ENCODE results near the gene FCN1.
"Not testable (repeated sequence)": the region's sequence is repeated elsewhere in the genome, so short reads cannot be mapped to it uniquely, and the experiment has no call there.

FCN1 gene

DNA sequence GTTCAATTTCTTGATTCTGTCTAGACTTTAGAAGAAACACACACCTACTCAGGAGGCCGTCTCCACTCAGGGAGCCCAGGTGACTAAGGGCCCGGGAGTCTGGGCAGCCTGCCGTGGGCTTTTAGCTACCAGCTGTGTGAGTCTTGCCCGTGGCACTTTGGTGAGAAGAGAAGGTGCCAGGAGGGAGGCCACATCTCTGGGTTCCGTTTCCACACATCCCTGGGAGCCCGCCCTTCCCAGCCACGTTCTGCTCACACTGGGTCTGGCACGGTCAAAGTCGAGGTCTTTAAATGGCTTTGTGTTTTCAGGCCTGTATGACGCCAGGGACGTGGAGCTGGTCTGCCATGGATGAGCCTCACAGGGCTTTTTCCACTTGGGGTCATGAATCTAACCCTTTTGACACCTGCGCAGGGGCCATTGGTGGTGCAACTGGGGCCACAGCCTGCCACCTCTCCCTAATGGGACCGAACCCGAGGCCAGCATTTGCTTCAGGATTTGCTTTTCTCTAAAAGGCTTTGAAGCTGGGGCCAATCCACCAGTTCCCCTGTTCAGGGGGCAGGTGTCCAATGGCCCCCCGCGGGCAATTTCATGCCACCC, 54.3 kb downstream of the FCN1 start:
- H3K4me3 ChIP-seq (replicated peaks; ENCODE audit: low read depth, low read length), result no peak overlapping the region
- no peak for DNase-seq (ENCODE audit: extremely low read depth, low read depth)
- no peak for TF ChIP-seq CTCF (IDR thresholded peaks at IDR 0.05; ENCODE audit: low read depth, low read length, missing control alignments)

- H3K4me3 ChIP-seq (replicated peaks; ENCODE audit: low read depth, low read length), result no peak overlapping the region
- DNase-seq (ENCODE audit: extremely low read depth, low read depth), result no peak
- TF ChIP-seq CTCF (IDR thresholded peaks at IDR 0.05; ENCODE audit: low read depth, low read length, missing control alignments), result no peak
Measured at GRCh38 chr9:134861595-134862334, 55.9 kb downstream of the FCN1 start.

DNA sequence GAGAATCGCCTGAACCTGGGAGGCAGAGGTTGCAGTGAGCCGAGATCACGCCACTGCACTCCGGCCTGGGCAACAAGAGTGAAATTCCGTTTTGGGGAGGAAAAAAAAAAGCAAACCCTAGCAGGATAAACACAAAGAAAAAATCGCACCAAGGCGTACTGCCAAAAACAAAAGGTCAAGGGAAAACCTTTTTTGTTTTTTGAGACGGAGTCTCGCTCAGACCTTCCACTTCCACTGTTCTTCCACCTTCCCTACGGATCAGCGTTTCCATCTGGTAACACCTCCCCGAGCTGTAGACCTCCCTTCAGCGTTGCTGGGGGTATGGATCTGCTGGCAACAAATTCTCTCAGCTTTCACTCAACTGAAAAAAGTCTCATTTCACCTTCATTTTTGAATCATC, 57.2 kb downstream of the FCN1 start:
- DNase-seq (ENCODE audit: extremely low read depth, low read depth), result no peak
- H3K4me3 ChIP-seq (replicated peaks; ENCODE audit: low read depth, low read length), result no peak overlapping the region
- TF ChIP-seq CTCF (IDR thresholded peaks at IDR 0.05; ENCODE audit: low read depth, low read length, missing control alignments), result no peak

DNA sequence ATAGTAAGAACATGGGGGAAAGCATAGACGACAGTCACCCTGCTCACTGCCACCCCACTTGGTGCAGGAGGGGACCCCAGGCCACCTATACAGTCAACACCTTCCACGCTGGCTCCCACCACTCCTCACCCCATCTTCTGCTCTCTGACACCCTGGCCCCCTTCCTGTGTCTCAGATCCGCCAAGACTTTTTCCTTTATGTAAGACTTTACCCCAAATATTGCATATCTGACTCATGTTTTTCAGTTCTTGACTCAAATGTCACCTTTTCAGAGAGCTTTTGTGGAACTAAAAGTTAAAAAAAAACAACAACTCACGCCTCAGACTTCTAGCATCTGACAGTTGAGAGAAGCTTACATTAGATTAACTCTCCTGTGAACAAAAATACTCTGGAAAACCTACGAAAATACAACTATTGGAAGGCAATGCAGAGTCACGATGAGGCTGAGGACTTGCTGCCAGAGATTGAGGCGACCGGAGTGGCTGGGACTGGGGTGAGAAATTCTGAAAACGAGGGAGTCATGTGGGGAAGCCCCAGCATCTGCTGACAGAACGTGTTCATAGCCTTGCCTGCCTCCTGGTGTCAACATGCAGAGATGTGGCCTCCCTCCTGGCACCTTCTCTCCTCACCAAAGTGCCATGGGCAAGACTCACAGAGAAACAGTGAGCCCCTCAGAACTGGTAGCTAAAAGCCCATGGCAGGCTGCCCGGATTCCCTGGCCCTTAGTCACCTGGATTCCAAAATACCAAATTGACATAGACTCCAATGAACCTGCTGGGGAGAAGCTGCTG, 59.5 kb downstream of the FCN1 start:
- H3K4me3 ChIP-seq (replicated peaks; ENCODE audit: low read depth, low read length), result no peak overlapping the region
- peak; percentile 2 for TF ChIP-seq CTCF (IDR thresholded peaks at IDR 0.05; ENCODE audit: low read depth, low read length, missing control alignments)
- peak; percentile 11 for DNase-seq (ENCODE audit: extremely low read depth, low read depth)

DNA sequence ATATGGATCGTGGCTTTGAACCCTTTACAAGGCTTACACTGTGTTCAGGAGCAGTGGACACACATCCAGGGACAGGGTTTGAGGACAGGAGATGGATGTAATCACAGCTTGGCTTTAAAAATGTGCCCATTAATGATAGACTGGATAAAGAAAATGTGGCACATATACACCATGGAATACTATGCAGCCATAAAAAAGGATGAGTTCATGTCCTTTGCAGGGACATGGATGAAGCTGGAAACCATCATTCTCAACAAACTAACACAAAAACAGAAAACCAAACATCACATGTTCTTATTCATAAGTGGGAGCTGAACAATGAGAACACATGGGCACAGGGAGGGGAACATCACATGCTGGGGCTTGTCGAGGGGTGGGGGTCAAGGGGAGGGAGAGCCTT, 60.3 kb downstream of the FCN1 start:
- H3K4me3 ChIP-seq (replicated peaks; ENCODE audit: low read depth, low read length); DNase-seq (ENCODE audit: extremely low read depth, low read depth): not testable (repeated sequence)

GRCh38 chr9:134855900-134856377, 61.8 kb downstream of the FCN1 start:
- no peak for TF ChIP-seq CTCF (IDR thresholded peaks at IDR 0.05; ENCODE audit: low read depth, low read length, missing control alignments)
- DNase-seq (ENCODE audit: extremely low read depth, low read depth), result no peak
- H3K4me3 ChIP-seq (replicated peaks; ENCODE audit: low read depth, low read length), result no peak overlapping the region

Measured in HFF-Myc (cell line).